H1 (cell line): ENCODE data around the gene MACROD2. TPM values are rescaled to one million over a fixed set of nuclear protein-coding genes. Genes with fewer than 3 reads are reported as not detected.

Experiments
- CTCF ChIA-PET: fragments of 300-600 bp; sonication (Branson Sonifier 250); formaldehyde crosslinking; loops from one replicate; lab custom pipeline; 2021; ENCODE audit not compliant: partially characterized antibody; lab: Charles Lee
- POLR2A ChIA-PET: fragments of 300-600 bp; sonication (Branson Sonifier 250); formaldehyde crosslinking; loops from one replicate; lab custom pipeline; 2021; ENCODE audit warnings: inconsistent platforms; ENCODE audit not compliant: partially characterized antibody; lab: Charles Lee
- DNase-seq, 2 experiments: peaks; one replicate each; pipeline versions ENCODE4 v3.0.0 to v3.0.0-alpha.2; 2010 to 2022; ENCODE audit warnings: low spot score in 2 of 2, low read depth in 1 of 2, mixed read lengths in 1 of 2
- FAIRE-seq: peaks from 2 replicates; lab custom pipeline; 2011; peaks lifted over from hg19 to GRCh38; lab: Jason Lieb, UNC
- H2AFZ ChIP-seq: 2 replicates; pipeline ENCODE4 v1.8.1; 2012; ENCODE audit warnings: low read length, inconsistent platforms
- H2AK5ac ChIP-seq: 2 replicates; pipeline ENCODE4 v1.6.1; 2013; ENCODE audit warnings: low read depth, low read length
- H2BK120ac ChIP-seq: replicated peaks from 2 replicates; pipeline ENCODE3; 2013; ENCODE audit warnings: low read depth, low read length, inconsistent platforms
- H2BK12ac ChIP-seq: 2 replicates; pipeline ENCODE4 v1.6.1; 2013; ENCODE audit warnings: low read depth, low read length
- H2BK15ac ChIP-seq: 2 replicates; pipeline ENCODE4 v1.6.1; 2013; ENCODE audit warnings: low read length
- H2BK20ac ChIP-seq: 2 replicates; pipeline ENCODE4 v1.6.1; 2013; ENCODE audit warnings: low read length
- H2BK5ac ChIP-seq: 2 replicates; pipeline ENCODE4 v1.6.1; 2013; ENCODE audit warnings: low read depth, low read length
- H3K14ac ChIP-seq: 2 replicates; pipeline ENCODE4 v1.6.1; 2013; ENCODE audit warnings: inconsistent platforms; ENCODE audit not compliant: insufficient read length
- H3K18ac ChIP-seq: 2 replicates; pipeline ENCODE4 v1.6.1; 2013; ENCODE audit warnings: low read length; ENCODE audit errors: extremely low read depth
- H3K23ac ChIP-seq: 2 replicates; pipeline ENCODE4 v1.6.1; 2013; ENCODE audit warnings: inconsistent platforms; ENCODE audit not compliant: insufficient read length
- H3K23me2 ChIP-seq: 2 replicates; pipeline ENCODE4 v1.6.1; 2013; ENCODE audit warnings: low read depth, low read length
- H3K27ac ChIP-seq: 2 replicates; pipeline ENCODE4 v1.6.1; 2011; ENCODE audit warnings: low read depth, low read length, inconsistent platforms
- H3K27me3 ChIP-seq, 4 experiments: replicated peaks in 1 of 4; 1 replicate in 1 of 4; 2 replicates in 3 of 4; pipeline versions ENCODE4 v1.6.1 to v1.8.1; 2011 to 2013; ENCODE audit warnings: low read length in 3 of 4, mild to moderate bottlenecking in 3 of 4, inconsistent platforms in 2 of 4, mixed read lengths in 2 of 4, moderate library complexity in 1 of 4; ENCODE audit not compliant: control insufficient read depth in 3 of 4, insufficient read depth in 3 of 4; ENCODE audit errors: extremely low read depth in 1 of 4
- H3K36me3 ChIP-seq, 4 experiments: 2 replicates each; pipeline versions ENCODE4 v1.6.1 to v1.8.1; 2011 to 2013; ENCODE audit warnings: mild to moderate bottlenecking in 4 of 4, low read length in 3 of 4, moderate library complexity in 2 of 4, control low read depth in 1 of 4, inconsistent platforms in 1 of 4; ENCODE audit not compliant: insufficient read depth in 4 of 4, control insufficient read depth in 2 of 4
- H3K4ac ChIP-seq: replicated peaks from 2 replicates; pipeline ENCODE3; 2013; ENCODE audit warnings: low read length, low read depth, mixed read lengths, inconsistent platforms; ENCODE audit not compliant: insufficient read length
- H3K4me1 ChIP-seq, 4 experiments: replicated peaks in 1 of 4; 1 replicate in 1 of 4; 2 replicates in 3 of 4; pipeline versions ENCODE4 v1.6.1 to v1.8.1; 2011 to 2013; ENCODE audit warnings: low read length in 3 of 4, inconsistent platforms in 2 of 4, mixed read lengths in 1 of 4; ENCODE audit not compliant: insufficient read depth in 4 of 4, control insufficient read depth in 3 of 4
- H3K4me2 ChIP-seq, 2 experiments: 2 replicates each; pipeline versions ENCODE4 v1.6.1 to v1.8.1; 2011 to 2013; ENCODE audit warnings: low read depth in 2 of 2, low read length in 2 of 2, control low read depth in 1 of 2, inconsistent platforms in 1 of 2, mild to moderate bottlenecking in 1 of 2; ENCODE audit not compliant: insufficient read depth in 1 of 2
- H3K4me3 ChIP-seq, 4 experiments: fragments of 200-600, 300-600 bp in 1 of 4; sonication (generic), shearing (Covaris generic), sonication (Bioruptor Twin) in 1 of 4; 2 replicates each; pipeline versions ENCODE4 v1.5.1 to v1.8.1; 2011 to 2016; ENCODE audit warnings: low read length in 4 of 4, low read depth in 3 of 4, control low read depth in 2 of 4, inconsistent platforms in 2 of 4, mild to moderate bottlenecking in 2 of 4, mixed read lengths in 1 of 4, moderate library complexity in 1 of 4; ENCODE audit not compliant: insufficient read depth in 2 of 4; ENCODE audit errors: extremely low read depth in 1 of 4
- H3K56ac ChIP-seq: replicated peaks from 2 replicates; pipeline ENCODE3; 2013; ENCODE audit warnings: low read depth, mild to moderate bottlenecking, mixed read lengths, low read length, inconsistent platforms; ENCODE audit not compliant: insufficient read length
- H3K79me1 ChIP-seq: 2 replicates; pipeline ENCODE4 v1.6.1; 2013; ENCODE audit warnings: low read depth, low read length, control low read depth
- H3K79me2 ChIP-seq, 2 experiments: 2 replicates each; pipeline versions ENCODE4 v1.6.1 to v1.8.1; 2012 to 2013; ENCODE audit warnings: low read length in 2 of 2, mild to moderate bottlenecking in 2 of 2, inconsistent platforms in 1 of 2; ENCODE audit not compliant: insufficient read depth in 2 of 2, control insufficient read depth in 1 of 2
- H3K9ac ChIP-seq, 4 experiments: replicated peaks in 1 of 4; 1 replicate in 1 of 4; 2 replicates in 3 of 4; pipeline versions ENCODE4 v1.6.1 to v1.8.1; 2011 to 2013; ENCODE audit warnings: low read depth in 3 of 4, low read length in 3 of 4, control low read depth in 2 of 4, mild to moderate bottlenecking in 2 of 4, moderate library complexity in 2 of 4, inconsistent platforms in 1 of 4; ENCODE audit errors: extremely low read depth in 1 of 4
- H3K9me3 ChIP-seq, 2 experiments: 2 replicates each; pipeline versions ENCODE4 v1.6.1 to v1.8.1; 2012 to 2013; ENCODE audit warnings: mild to moderate bottlenecking in 2 of 2, moderate library complexity in 2 of 2, control low read depth in 1 of 2, inconsistent platforms in 1 of 2, low read depth in 1 of 2, low read length in 1 of 2, mixed read lengths in 1 of 2; ENCODE audit not compliant: insufficient read depth in 2 of 2
- H4K20me1 ChIP-seq, 2 experiments: replicated peaks in 1 of 2; 2 replicates each; pipeline versions ENCODE3 to v1.8.1; 2011 to 2013; ENCODE audit warnings: inconsistent platforms in 2 of 2, low read length in 2 of 2, mild to moderate bottlenecking in 1 of 2; ENCODE audit not compliant: insufficient read depth in 2 of 2, control insufficient read depth in 1 of 2
- H4K5ac ChIP-seq: 2 replicates; pipeline ENCODE4 v1.6.1; 2013; ENCODE audit warnings: low read length, low read depth, mixed read lengths, inconsistent platforms; ENCODE audit not compliant: insufficient read length
- H4K8ac ChIP-seq: 2 replicates; pipeline ENCODE4 v1.8.0; 2013; ENCODE audit warnings: mild to moderate bottlenecking, moderate library complexity, low read length, inconsistent platforms; ENCODE audit not compliant: insufficient read depth; ENCODE audit errors: extremely low read depth
- H4K91ac ChIP-seq: replicated peaks from 2 replicates; pipeline ENCODE3; 2013; ENCODE audit warnings: low read length, mixed read lengths, inconsistent platforms; ENCODE audit not compliant: insufficient read length
- ASH2L ChIP-seq: fragments of 200-600, 300-600 bp; sonication (generic); IDR thresholded peaks from one replicate; pipeline ENCODE4 v1.7.1; 2017; ENCODE audit warnings: low read length
- BACH1 ChIP-seq: IDR thresholded peaks from 2 replicates; pipeline ENCODE4 v1.6.1; 2012; ENCODE audit warnings: low read length, improper control_type of control experiment
- BRCA1 ChIP-seq: IDR thresholded peaks from 2 replicates; pipeline ENCODE4 v1.6.1; 2012; ENCODE audit warnings: low read depth, low read length, improper control_type of control experiment
- CTBP2 ChIP-seq: IDR thresholded peaks from 2 replicates; pipeline ENCODE4 v1.7.0; 2011; ENCODE audit warnings: borderline replicate concordance, mild to moderate bottlenecking, moderate library complexity, mixed read lengths, low read length; ENCODE audit not compliant: insufficient read depth, insufficient read length
- JUN ChIP-seq: IDR thresholded peaks from 2 replicates; pipeline ENCODE4 v1.6.1; 2011; ENCODE audit warnings: low read depth, mild to moderate bottlenecking, improper control_type of control experiment, low read length
- KDM1A ChIP-seq: fragments of 200-600, 300-600 bp; sonication (generic); IDR thresholded peaks from 2 replicates; pipeline ENCODE4 v1.7.1; 2016; ENCODE audit warnings: mild to moderate bottlenecking, low read length, borderline replicate concordance
- POLR2AphosphoS5 ChIP-seq: IDR thresholded peaks from 2 replicates; pipeline ENCODE4 v1.6.1; 2011; ENCODE audit warnings: low read depth, low read length
- RXRA ChIP-seq: IDR thresholded peaks from 2 replicates; pipeline ENCODE4 v1.6.1; 2011; ENCODE audit warnings: low read depth, mild to moderate bottlenecking, low read length, moderate library complexity; ENCODE audit not compliant: insufficient read depth
- SIRT6 ChIP-seq: IDR thresholded peaks from one replicate; pipeline ENCODE4 v1.7.1; 2012; ENCODE audit warnings: low read length, inconsistent platforms
- SUZ12 ChIP-seq: fragments of 200-600 bp; sonication (generic); IDR thresholded peaks from 2 replicates; pipeline ENCODE4 v1.6.1; 2012; ENCODE audit warnings: mild to moderate bottlenecking, inconsistent platforms, low read length, moderate library complexity, mixed read lengths
- TEAD4 ChIP-seq: IDR thresholded peaks from 2 replicates; pipeline ENCODE4 v1.6.1; 2012; ENCODE audit warnings: low read depth, low read length, inconsistent platforms, mixed read lengths
- WGBS, 2 experiments: shearing (Covaris generic) in 1 of 2; methylation state at CpG; one replicate each; pipeline versions ENCODE4 v1.1.6 to v1.1.7; 2013 to 2015; ENCODE audit warnings: low lambda C conversion rate in 2 of 2, mixed read lengths in 2 of 2, inconsistent platforms in 1 of 2, low coverage in 1 of 2, missing lambda C conversion rate in 1 of 2; ENCODE audit not compliant: insufficient replicate concordance in 2 of 2, insufficient coverage in 1 of 2, insufficient read length in 1 of 2; ENCODE audit errors: extremely low coverage in 1 of 2, missing lambda C conversion rate in 1 of 2; 5-methylcytosine and 5-hydroxymethylcytosine counted together
- polyA plus RNA-seq, 7 experiments: library from polyadenylated mRNA; depleted of rRNA in 3 of 7; stranded (reverse) in 5 of 7; unstranded in 2 of 7; fragments of >200 nt in 5 of 7; fragments of 200-250 nt in 2 of 7; gene quantifications; 1 replicate in 5 of 7; 2 replicates in 1 of 7; 4 replicates in 1 of 7; pipeline versions ENCODE4 v1.2.1 to v1.2.3, GENCODE V29; 2011 to 2013; ENCODE audit warnings: missing spikeins in 2 of 7, mixed read lengths in 2 of 7
- total RNA-seq: library from RNA; stranded (reverse); fragmentation: NEBNext Ultra II Directional; extraction: Animal tissue kit (Norgen Biotek cat#: 25700); gene quantifications from 2 replicates; pipeline ENCODE4 v1.2.1, GENCODE V29; 2021
- TF ChIP-seq, protein P1 (sequence below): IDR thresholded peaks from 2 replicates; pipeline ENCODE4 v1.6.1; 2012; ENCODE audit warnings: low read length, inconsistent platforms
- TF ChIP-seq, protein P2 (sequence below): IDR thresholded peaks from 2 replicates; pipeline ENCODE4 v1.6.1; 2012; ENCODE audit warnings: inconsistent platforms

The MACROD2 gene
- total and polyA plus RNA-seq, 2 of the 8 experiments (the other 6 are each of a cell fraction or from before 2014, with no cell fraction given) = 0.70 to 3.9 TPM

DNA sequence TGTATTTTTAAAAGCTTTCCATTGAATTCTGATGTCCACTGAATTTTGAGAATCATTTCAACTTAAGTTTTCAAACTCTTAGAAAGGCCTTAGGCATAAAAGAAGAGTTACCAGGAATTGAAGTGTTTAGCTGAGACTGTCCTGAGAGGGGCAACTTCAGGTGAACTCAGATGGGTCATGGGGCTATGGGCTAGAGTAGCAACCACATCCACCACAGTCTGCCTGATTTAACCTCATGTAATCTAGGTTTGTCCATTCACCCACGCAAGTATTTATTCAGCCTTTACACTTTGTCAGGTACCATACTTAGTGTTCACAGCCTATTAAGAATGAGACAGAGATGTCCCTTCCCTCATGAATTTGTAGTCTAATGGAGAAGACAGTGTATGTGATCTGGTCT is 2076.9 kb downstream of the MACROD2 start:
- Histone ChIP-seq H2BK20ac (no peak overlapping the region), H3K79me2 (no peaks in the 10 kb centered on the region), H3K27ac (no peak overlapping the region), H2BK15ac (no peak overlapping the region), H3K9ac (no peak overlapping the region), H4K8ac (no peak overlapping the region), H2BK12ac (no peak overlapping the region), H3K79me1 (no peaks in the 10 kb centered on the region), H3K14ac (no peak overlapping the region), H3K4me1 (no peaks in the 10 kb centered on the region), H3K23me2 (no peaks in the 10 kb centered on the region), H4K5ac (no peak overlapping the region), H3K27me3 (no peaks in the 10 kb centered on the region), H3K4me2 (no peak overlapping the region), H3K9me3 (0 out of 4 replicates have a peak, but pooled peaks cover 0 to 2% of the 10 kb centered on the region in 2 experiments), H3K23ac (no peak overlapping the region), H3K4ac (no peak overlapping the region), H3K18ac (no peak overlapping the region), H3K4me3 (no peak overlapping the region), H2BK5ac (no peak overlapping the region), H2AFZ (no peak overlapping the region), H4K20me1 (no peaks in the 10 kb centered on the region), H2AK5ac (no peak overlapping the region), H2BK120ac (no peak overlapping the region), H3K56ac (no peak overlapping the region), H4K91ac (no peak overlapping the region), H3K36me3 (no peaks in the 10 kb centered on the region)
- DNase-seq (no peak), FAIRE-seq (no peak)
- ChIA-PET POLR2A (no interaction called here), CTCF (no interaction called here)
- 92% methylated on average over 1 of the region's 1 CpG; no CpG with 5 or more reads in 1 of the 2 experiments for WGBS, 2 experiments
- TF ChIP-seq, protein P1, sequence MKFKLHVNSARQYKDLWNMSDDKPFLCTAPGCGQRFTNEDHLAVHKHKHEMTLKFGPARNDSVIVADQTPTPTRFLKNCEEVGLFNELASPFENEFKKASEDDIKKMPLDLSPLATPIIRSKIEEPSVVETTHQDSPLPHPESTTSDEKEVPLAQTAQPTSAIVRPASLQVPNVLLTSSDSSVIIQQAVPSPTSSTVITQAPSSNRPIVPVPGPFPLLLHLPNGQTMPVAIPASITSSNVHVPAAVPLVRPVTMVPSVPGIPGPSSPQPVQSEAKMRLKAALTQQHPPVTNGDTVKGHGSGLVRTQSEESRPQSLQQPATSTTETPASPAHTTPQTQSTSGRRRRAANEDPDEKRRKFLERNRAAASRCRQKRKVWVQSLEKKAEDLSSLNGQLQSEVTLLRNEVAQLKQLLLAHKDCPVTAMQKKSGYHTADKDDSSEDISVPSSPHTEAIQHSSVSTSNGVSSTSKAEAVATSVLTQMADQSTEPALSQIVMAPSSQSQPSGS = no peak
- no peak for TF ChIP-seq SUZ12
- TF ChIP-seq BACH1 = no peak
- TF ChIP-seq KDM1A = no peak
- no peak for TF ChIP-seq POLR2AphosphoS5
- no peak for TF ChIP-seq JUN
- TF ChIP-seq RXRA = no peak
- no peak for TF ChIP-seq SIRT6
- no peak for TF ChIP-seq CTBP2
- TF ChIP-seq, protein P2, sequence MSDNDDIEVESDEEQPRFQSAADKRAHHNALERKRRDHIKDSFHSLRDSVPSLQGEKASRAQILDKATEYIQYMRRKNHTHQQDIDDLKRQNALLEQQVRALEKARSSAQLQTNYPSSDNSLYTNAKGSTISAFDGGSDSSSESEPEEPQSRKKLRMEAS = no peak
- TF ChIP-seq ASH2L = no peak
- no peak for TF ChIP-seq TEAD4
- no peak for TF ChIP-seq BRCA1
